EL (cell line): ENCODE measurements around the gene U2AF1L4.
"Not testable (repeated sequence)": the region's sequence is repeated elsewhere in the genome, so short reads cannot be mapped to it uniquely, and the experiment has no call there.

Experiments
- DNase-seq: peaks from one replicate; pipeline ENCODE4 v3.0.0-alpha.2; 2016

Gene U2AF1L4

DNA sequence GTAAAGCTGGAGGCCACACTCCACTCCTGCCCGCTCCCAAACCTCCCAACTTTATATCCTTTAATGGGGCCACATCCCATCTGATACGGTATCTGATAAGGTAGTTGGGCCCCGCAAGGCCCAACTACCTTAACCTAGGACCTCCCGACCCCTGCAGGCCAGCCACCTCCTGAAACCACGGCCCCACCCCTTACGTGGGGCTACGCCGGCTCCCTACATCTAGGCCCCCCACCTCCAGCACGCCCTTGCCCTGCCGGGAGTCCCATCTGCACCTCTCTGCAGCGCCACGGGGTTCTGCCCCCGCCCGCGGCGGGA, 5.2 kb downstream of the U2AF1L4 start:
- DNase-seq, result no peak

DNA sequence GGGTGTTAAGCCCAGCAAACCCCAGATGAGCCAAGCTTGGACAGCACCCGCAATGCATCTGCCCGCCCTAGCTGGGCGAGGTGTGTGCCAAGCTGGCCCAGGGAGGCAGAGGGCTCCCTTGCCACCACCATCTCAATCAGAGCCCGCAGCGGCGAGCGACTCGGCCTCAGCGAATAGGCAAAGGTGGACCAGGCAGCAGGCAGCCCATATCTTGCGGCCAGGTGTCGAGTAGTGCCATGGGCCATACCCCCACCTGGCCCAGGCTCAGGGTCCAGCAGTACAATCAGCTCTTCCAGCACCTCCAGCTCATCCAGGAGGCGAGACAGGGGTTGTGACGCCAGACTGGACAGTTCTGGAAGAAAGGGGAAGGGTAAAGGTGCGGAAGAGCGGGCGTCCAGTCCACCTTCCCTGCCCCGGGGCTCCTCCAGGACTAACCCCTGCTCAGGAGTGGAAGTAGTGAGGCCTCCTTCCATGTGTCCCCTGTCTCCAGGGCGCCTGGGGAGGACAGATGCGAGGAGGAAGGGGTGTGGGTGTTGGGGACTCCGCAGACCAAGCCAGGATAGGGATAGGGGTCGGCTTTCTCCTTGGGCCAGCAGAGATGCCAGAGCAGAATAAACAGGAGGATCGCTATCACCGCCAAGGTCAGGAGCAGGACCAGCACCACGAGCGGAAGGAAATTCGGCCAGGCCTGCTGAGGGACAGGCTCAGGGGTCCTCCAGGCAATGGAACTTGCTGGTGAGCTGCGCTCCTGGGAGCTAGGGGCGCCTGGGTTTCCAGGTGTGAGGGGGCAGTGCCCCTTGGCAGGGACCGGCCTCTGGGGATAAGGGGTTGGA, 5.7 kb downstream of the U2AF1L4 start:
- DNase-seq, result no peak

DNA sequence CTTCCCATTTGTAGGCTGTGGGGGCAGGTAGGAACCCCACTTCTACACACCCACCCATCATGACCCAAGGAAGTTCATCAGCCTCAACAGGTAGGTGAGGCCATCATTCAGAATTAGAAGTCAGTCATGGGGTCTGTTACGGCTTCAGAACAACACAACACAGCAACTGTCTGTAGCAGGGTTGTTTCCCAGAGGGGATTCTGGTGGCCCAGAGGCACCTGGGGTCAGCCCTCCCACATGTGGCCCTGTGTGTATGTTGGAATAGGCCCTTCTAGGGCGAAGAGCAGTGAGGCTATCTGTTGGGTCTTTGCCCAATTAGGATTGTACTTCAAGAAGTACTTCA, 6.4 kb downstream of the U2AF1L4 start:
- no peak for DNase-seq

DNA sequence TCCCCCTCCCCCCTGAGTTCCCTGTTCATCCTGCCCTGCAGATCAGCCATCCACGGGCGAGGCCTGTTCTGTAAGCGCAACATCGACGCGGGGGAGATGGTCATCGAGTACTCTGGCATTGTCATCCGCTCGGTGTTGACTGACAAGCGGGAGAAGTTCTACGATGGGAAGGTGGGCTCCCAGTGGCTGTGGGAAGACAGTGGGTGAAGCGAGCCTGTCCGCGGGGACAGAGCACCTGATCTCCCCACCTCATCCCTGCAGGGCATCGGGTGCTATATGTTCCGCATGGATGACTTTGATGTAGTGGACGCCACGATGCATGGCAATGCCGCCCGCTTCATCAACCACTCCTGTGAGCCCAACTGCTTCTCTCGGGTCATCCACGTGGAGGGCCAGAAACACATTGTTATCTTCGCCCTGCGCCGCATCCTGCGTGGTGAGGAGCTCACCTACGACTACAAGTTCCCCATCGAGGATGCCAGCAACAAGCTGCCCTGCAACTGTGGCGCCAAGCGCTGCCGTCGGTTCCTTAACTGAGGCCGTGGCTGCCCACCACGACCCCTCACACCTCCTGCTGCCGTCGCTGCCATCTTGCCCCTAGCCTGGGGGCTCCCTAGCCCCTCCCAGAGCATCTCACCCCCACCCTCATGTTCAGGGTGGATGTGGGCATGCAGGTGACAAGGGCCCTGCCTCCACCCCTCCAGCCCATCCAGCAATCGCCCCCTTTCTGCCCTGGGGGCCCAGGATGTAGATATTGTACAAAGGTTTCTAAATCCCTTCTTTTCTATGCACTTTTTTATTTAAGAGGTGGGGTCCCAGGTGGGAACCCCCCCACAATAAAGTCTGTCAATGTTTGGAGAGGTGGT, 7.0 kb downstream of the U2AF1L4 start:
- DNase-seq, result no peak

DNA sequence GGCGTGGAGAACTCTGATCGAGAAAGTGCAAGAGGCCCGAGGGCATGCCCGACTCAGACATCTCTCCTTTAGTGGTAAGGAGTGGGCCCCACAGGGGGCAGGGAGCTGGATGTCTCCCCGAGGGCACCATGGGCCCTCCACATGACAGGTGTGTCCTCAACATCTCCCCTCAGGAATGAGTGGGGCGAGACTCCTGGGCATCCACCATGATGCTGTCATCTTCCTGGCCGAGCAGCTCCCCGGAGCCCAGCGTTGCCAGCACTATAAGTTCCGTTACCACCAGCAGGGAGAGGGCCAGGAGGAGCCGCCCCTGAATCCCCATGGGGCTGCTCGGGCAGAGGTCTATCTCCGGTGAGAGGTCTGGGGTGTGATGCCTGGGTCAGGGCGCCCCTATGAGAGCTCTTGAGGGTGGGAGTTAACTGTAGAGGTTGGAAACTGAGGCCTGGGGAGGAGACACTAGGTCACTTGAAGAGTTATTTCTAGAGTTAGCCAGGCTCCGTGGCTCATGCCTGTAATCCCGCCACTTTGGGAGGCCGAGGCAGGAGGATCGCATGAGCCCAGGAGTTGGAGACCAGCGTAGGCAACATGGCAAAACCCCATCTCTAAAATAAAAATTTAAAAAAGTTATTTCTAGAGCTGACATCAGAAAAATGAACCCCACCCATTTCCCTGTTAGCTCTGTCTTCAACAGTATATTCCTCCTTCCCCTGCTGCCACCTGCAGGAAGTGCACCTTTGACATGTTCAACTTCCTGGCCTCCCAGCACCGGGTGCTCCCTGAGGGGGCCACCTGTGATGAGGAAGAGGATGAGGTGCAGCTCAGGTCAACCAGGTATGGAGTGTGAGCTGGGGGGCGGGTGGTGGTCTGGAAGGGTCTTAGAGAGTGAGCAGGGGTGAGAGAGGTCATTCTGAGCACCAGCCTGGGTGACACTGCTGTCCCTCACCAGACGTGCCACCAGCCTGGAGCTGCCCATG, 8.0 kb downstream of the U2AF1L4 start:
- DNase-seq, result no peak

DNA sequence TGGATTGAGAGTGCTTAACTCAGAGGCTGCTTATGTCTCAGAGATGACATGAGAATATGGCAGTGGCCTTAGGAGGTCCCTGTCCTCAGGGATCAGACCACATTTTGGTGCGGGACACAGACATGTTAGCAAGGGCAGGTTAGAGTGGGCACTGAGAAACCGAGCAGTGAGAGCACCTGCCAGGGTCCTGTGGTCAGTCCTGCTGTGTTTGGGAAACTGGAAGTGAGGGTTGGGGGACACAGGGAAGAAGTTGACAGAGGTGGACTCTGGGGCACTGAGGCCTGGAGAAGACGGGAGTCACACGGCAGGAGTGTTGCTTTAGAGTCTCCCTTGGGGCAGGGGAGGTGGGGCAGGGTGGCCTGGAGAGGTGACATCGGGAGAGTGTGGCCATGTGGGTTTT, 10.3 kb downstream of the U2AF1L4 start:
- no peak for DNase-seq

DNA sequence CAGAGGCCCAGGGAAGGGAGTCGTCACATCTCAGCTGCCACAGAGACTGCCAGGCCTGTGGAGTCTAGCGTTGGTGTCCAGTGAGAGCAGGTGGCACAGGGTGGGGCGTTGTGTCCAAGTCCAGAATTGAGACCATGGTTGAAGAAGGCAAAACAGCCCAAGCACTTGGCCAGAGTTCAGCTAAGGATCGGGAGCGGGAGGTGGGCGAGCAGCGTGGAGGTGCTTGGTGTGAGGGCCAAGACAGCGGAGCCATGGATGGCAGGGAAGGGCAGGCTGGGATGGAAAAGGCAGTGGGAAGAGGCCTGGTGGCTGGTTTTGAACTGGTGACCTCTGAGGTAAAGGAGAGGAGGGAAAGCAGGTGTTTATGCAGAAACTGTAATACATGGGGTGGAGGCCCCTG, 10.9 kb downstream of the U2AF1L4 start:
- no peak for DNase-seq

DNA sequence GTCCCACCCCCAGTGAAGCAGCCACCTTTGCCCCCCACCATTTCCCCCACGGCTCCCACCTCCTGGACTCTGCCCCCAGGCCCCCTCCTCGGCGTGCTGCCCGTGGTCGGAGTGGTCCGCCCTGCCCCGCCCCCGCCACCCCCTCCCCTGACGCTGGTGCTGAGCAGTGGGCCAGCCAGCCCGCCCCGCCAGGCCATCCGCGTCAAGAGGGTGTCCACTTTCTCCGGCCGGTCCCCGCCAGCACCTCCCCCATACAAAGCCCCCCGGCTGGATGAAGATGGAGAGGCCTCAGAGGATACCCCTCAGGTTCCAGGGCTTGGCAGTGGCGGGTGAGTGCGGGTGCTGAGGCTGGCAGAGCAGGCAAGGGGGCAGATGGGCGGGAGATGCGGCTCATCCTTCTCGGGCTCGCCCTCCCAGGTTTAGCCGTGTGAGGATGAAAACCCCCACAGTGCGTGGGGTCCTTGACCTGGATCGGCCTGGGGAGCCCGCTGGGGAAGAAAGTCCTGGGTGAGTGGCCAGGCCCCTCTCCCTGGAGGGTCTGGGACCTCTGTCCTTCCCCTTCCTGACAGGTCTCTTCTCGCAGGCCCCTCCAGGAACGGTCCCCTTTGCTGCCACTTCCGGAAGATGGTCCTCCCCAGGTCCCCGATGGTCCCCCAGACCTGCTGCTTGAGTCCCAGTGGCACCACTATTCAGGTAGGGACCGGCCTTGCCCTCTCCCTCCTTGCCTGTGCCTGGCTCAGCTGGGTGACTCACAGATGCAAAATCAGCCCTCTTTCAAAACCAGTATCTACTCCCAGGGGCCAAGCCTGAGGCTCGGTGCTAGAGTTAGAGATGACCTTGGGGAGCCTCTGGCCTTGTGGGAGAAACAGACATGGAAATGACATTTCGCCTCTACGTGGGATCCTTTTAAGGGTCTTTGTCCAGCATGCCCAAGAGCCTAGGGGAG, 11.8 kb downstream of the U2AF1L4 start:
- no peak for DNase-seq

DNA sequence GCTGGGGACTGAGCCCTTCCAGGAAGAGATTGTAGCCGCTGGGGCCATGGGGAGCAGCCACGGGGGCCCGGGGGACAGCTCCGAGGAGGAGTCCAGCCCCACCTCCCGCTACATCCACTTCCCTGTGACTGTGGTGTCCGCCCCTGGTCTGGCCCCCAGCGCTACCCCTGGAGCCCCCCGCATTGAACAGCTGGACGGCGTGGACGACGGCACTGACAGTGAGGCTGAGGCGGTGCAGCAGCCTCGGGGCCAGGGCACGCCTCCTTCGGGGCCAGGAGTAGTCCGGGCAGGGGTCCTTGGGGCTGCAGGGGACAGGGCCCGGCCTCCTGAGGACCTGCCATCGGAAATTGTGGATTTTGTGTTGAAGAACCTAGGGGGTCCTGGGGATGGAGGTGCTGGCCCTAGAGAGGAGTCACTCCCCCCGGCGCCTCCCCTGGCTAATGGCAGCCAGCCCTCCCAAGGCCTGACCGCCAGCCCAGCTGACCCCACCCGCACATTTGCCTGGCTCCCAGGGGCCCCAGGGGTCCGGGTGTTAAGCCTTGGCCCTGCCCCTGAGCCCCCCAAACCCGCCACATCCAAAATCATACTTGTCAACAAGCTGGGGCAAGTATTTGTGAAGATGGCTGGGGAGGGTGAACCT, 12.6 kb downstream of the U2AF1L4 start:
- DNase-seq, result no peak

DNA sequence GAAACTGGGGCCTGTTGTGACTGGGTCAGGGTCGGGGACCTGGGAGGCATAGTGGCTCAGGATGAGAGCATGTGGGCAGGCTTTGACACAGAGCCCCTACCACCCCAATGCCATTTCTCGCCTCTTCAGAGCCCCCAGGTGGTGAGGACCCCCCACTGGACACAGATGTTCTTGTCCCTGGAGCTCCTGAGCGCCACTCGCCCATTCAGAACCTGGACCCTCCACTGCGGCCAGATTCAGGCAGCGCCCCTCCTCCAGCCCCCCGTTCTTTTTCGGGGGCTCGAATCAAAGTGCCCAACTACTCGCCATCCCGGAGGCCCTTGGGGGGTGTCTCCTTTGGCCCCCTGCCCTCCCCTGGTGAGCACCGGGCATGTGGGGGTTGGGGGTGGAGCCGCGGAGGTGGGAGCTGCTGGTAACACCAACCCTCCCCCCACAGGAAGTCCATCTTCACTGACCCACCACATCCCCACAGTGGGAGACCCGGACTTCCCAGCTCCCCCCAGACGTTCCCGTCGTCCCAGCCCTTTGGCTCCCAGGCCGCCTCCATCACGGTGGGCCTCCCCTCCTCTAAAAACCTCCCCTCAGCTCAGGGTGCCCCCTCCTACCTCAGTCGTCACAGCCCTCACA, 13.3 kb downstream of the U2AF1L4 start:
- no peak for DNase-seq

DNA sequence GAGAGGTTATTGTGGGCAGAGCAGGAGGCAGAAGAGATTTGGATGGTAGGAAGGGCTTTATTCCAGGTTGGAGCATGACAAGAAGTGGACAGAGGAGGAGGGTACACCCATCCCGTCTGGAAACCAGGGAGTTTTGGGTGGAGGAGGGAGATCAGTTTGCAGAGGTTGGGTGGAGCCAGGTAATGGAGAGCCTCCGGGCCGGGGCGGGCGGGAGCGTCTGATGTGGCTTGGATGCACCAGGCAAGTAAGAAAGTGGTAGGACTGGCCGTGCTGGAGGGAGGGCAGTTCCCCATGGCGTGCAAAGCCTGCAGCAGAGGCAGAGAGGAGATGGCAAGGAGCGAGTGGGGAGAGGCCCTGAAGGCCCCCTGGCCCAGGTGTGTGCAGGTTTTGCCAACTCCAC, 13.9 kb downstream of the U2AF1L4 start:
- no peak for DNase-seq

DNA sequence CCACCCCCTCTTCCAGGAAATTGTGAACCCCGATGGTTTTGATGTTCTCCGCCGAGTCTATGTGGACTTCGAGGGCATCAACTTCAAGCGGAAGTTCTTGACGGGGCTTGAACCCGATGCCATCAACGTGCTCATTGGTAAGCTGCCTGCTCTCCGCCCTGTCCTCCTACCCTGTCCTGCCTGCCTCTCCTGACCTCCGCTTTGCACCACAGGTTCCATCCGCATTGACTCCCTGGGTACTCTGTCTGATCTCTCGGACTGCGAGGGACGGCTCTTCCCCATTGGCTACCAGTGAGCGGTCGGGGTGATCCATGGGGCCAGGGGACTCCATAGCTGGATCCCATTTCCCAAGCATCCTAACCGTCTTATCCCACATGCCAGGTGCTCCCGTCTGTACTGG, 14.9 kb downstream of the U2AF1L4 start:
- no peak for DNase-seq

DNA sequence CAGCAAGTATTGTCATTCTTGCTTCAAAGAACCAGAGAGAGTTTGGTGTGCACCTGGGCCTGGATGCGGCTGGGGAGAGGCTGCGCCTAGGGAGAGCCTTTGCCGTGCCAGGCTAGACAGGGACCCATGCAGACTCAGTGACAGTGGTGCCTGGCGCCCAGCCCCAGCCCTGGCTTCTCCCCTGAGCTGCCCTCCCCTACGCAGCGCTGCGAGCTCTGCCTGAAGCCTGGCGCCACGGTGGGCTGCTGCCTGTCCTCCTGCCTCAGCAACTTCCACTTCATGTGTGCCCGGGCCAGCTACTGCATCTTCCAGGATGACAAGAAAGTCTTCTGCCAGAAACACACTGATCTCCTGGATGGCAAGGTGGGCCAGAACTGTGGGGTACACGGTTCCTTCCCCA, 15.5 kb downstream of the U2AF1L4 start:
- no peak for DNase-seq

DNA sequence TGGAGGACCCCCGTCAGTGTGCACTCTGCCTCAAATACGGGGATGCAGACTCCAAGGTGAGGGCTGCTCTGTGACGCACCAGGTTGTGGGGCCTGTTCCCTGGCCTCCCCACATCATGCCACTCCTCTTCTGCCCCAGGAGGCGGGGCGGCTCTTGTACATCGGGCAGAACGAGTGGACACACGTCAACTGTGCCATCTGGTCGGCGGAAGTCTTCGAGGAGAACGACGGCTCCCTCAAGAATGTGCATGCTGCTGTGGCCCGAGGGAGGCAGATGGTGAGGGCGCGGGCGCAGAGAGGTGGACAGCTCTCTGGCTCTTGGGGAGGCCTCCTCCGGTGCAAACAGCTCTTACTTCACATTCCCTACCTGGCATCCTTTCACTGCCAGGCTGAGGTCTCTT, 16.2 kb downstream of the U2AF1L4 start:
- DNase-seq, result no peak

DNA sequence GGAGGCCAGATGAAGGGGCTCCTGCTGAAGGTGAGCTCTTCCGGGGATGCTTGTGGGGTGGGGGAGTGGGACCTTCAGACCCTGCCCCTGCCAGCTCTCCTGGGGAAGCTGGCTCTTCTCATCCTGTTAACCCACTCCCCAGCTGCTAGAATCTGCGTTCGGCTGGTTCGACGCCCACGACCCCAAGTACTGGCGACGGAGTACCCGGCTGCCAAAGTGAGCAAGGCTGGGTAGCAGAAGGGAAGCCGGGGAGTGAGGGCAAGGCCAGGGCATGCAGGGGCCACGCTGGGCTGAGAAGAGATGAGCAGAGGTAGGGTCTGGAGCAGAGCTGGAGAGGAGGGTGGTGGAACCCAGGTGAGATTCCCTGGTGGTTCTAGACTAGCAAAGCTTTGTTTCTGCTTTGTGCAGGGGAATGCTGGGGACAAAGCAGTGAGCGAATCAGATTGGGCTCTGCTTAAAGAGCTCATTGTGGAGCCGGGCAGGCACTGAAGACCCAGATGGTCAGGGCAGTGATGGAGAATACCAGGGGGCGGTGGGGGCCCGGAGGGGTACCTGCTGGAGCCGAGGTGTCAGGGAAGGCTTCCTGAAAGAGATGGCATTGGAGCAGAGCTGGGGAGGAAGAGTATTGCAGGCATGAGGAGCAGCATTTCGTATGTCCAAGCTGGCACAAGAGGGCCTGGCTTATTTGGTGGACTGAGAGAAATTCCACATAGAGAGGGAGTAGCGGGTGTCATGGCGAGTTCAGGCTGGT, 17.1 kb downstream of the U2AF1L4 start:
- no peak for DNase-seq

DNA sequence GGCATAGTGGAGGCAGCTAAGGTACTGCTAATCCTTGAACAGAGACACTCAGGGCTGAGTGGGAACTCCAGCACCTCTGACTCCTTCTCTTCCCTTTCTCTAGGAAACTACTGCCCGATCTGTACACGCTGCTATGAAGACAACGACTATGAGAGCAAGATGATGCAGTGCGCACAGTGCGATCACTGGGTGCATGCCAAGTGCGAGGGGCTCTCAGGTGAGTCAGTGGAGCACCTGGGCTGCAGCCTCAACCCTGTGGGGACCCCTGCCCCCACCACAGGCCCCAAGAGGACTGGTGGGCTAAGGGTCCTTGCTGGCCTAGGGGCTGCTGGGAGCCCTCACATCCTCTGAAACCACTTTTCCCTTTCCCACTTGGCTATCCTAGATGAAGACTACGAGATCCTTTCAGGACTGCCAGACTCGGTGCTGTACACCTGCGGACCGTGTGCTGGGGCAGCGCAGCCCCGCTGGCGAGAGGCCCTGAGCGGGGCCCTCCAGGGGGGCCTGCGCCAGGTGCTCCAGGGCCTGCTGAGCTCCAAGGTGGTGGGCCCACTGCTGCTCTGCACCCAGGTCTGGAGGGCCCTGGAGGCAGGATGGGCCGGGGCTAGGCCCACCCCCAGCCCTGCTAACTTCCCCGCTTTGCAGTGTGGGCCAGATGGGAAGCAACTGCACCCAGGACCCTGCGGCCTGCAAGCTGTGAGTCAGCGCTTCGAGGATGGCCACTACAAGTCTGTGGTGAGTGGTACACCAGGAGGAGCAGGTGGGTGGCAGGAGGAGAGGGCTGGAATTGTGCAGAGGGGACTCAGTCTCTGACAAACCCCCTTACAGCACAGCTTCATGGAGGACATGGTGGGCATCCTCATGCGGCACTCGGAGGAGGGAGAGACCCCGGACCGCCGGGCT, 17.9 kb downstream of the U2AF1L4 start:
- DNase-seq, result no peak

DNA sequence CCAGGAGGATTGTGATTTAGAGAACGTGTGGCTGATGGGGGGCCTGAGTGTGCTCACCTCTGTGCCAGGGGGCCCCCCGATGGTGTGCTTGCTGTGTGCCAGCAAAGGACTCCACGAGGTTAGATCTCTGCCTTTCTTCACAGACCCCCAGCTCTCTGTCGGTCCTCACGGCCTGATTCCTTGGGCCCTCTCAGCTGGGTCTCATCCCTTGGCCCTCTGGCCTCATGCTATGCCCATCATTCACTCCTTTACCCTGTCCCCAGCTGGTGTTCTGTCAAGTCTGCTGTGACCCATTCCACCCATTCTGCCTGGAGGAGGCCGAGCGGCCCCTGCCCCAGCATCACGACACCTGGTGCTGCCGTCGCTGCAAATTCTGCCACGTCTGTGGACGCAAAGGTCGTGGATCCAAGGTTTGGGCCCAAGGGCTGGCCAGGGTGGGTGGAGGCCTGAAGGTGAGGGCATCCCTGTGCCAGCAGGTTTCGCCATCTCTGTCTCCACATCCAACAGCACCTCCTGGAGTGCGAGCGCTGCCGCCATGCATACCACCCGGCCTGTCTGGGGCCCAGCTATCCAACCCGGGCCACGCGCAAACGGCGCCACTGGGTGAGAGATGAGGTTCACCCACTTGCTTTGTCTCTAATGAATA, 19.9 kb downstream of the U2AF1L4 start:
- no peak for DNase-seq

DNA sequence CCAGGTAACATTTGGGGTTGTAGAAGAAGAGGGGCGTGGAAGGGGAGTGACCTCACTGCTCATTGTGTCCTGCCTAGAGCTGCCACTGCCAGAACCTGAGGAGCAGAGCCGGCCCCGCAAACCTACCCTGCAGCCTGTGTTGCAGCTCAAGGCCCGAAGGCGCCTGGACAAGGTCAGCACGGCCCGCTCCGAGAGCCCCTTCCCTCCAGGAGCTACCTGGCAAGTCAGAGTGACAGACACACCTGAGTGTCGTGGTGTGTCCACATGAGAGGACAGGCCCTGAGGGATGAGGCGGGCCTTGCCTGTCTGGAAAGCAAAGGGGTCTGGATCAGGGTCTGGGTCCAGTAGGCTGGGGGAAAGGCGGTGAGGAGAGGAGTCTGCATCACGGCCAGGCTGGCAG, 20.7 kb downstream of the U2AF1L4 start:
- DNase-seq, result no peak

DNA sequence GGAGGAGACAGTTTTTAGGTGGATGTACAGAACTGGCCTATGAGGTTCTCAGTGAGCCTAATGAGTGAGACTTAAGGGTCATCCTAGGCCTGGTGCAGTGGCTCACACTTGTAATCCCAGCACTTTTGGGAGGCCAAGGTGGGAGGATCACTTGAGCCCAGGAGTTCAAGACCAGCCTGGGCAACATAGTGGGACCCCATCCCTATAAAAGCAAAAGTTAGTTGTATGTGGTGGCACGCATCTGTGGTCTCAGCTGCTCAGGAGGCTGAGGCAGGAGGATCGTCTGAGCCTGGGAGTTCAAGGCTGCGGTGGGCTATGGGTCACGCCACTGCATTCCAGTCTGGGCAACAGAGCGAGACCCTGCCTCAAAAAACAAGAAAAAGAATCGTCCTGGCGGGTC, 21.1 kb downstream of the U2AF1L4 start:
- not testable (repeated sequence) for DNase-seq
